SK-N-SH treated with all-trans-retinoic acid at 6 μM for 48 hours (cell line): ENCODE data around the gene ANKRD45.
"Not testable (repeated sequence)": the region's sequence is repeated elsewhere in the genome, so short reads cannot be mapped to it uniquely, and the experiment has no call there.

ENCODE experiments used
- ATAC-seq: fragments of 200-7000 bp; cut with Tn5 transposase; 3 replicates; pipeline ENCODE4 v1.9.1; 2020; ENCODE audit warnings: mild to moderate bottlenecking, moderate library complexity
- ARNTL ChIP-seq: fragments of 450-650 bp; formaldehyde crosslinking; IDR thresholded peaks from 2 replicates; pipeline ENCODE4 v1.5.0; 2020; ENCODE audit warnings: low read depth, mild to moderate bottlenecking, moderate library complexity, borderline replicate concordance
- BACH2 ChIP-seq: fragments of 250-450 bp; sonication (Bioruptor Pico); IDR thresholded peaks from 2 replicates; pipeline ENCODE4 v1.9.0; 2021; ENCODE audit warnings: mild to moderate bottlenecking, borderline replicate concordance
- CREB5 ChIP-seq: fragments of 250-450 bp; sonication (Bioruptor Pico); IDR thresholded peaks from 2 replicates; pipeline ENCODE4 v1.5.1; 2020; ENCODE audit warnings: low read depth, mild to moderate bottlenecking, moderate library complexity
- CSDC2 ChIP-seq: fragments of 250-450 bp; sonication (Bioruptor Pico); IDR thresholded peaks from 2 replicates; pipeline ENCODE4 v1.5.0; 2020; ENCODE audit warnings: mild to moderate bottlenecking, moderate library complexity
- ESRRG ChIP-seq: fragments of 250-450 bp; sonication (Bioruptor Pico); IDR thresholded peaks from 2 replicates; pipeline ENCODE4 v1.6.1; 2021; ENCODE audit warnings: mild to moderate bottlenecking
- GLIS3 ChIP-seq: fragments of 250-450 bp; sonication (Bioruptor Pico); IDR thresholded peaks from 2 replicates; pipeline ENCODE4 v1.5.0; 2020; ENCODE audit warnings: mild to moderate bottlenecking, moderate library complexity
- ISL1 ChIP-seq: fragments of 250-450 bp; sonication (Bioruptor Pico); IDR thresholded peaks from 2 replicates; pipeline ENCODE4 v2.1.2; 2022; ENCODE audit warnings: mild to moderate bottlenecking, moderate library complexity
- POU6F1 ChIP-seq: fragments of 250-450 bp; sonication (Bioruptor Pico); IDR thresholded peaks from 2 replicates; pipeline ENCODE4 v1.8.0; 2021; ENCODE audit warnings: low read depth, mild to moderate bottlenecking, moderate library complexity, borderline replicate concordance
- PPARA ChIP-seq: fragments of 250-450 bp; sonication (Bioruptor Pico); IDR thresholded peaks from 2 replicates; pipeline ENCODE4 v1.5.0; 2020; ENCODE audit warnings: mild to moderate bottlenecking, borderline replicate concordance
- RARB ChIP-seq: fragments of 250-450 bp; sonication (Bioruptor Pico); IDR thresholded peaks from 2 replicates; pipeline ENCODE4 v1.8.0; 2021; ENCODE audit warnings: mild to moderate bottlenecking, moderate library complexity
- SNAI2 ChIP-seq: fragments of 250-450 bp; sonication (Bioruptor Pico); IDR thresholded peaks from 2 replicates; pipeline ENCODE4 v1.5.0; 2020; ENCODE audit warnings: mild to moderate bottlenecking, moderate library complexity
- TCF4 ChIP-seq: fragments of 250-450 bp; sonication (Bioruptor Pico); IDR thresholded peaks from 2 replicates; pipeline ENCODE4 v1.8.0; 2021; ENCODE audit warnings: mild to moderate bottlenecking, moderate library complexity, borderline replicate concordance
- TOX ChIP-seq: fragments of 250-450 bp; sonication (Bioruptor Pico); IDR thresholded peaks from 2 replicates; pipeline ENCODE4 v1.8.0; 2021; ENCODE audit warnings: mild to moderate bottlenecking, moderate library complexity, borderline replicate concordance
- TSHZ2 ChIP-seq: fragments of 250-450 bp; sonication (Bioruptor Pico); IDR thresholded peaks from 2 replicates; pipeline ENCODE4 v1.5.0; 2020; ENCODE audit warnings: mild to moderate bottlenecking, moderate library complexity
- ZC3H10 ChIP-seq: fragments of 250-450 bp; sonication (Bioruptor Pico); IDR thresholded peaks from 2 replicates; pipeline ENCODE4 v1.5.1; 2021; ENCODE audit warnings: mild to moderate bottlenecking, moderate library complexity
- ZFP3 ChIP-seq: fragments of 250-450 bp; sonication (Bioruptor Pico); IDR thresholded peaks from 2 replicates; pipeline ENCODE4 v1.5.0; 2020; ENCODE audit warnings: mild to moderate bottlenecking, moderate library complexity
- ZFP30 ChIP-seq: fragments of 450-650 bp; formaldehyde crosslinking; IDR thresholded peaks from 2 replicates; pipeline ENCODE4 v1.5.0; 2022; ENCODE audit warnings: mild to moderate bottlenecking, moderate library complexity
- ZNF565 ChIP-seq: fragments of 450-650 bp; formaldehyde crosslinking; conservative IDR thresholded peaks from 2 replicates; pipeline ENCODE4 v1.5.0; 2020; ENCODE audit warnings: low read depth, mild to moderate bottlenecking, moderate library complexity
- ZNF70 ChIP-seq: fragments of 450-650 bp; formaldehyde crosslinking; IDR thresholded peaks from 2 replicates; pipeline ENCODE4 v1.5.0; 2020; ENCODE audit warnings: mild to moderate bottlenecking, moderate library complexity
- ZNF8 ChIP-seq: fragments of 450-650 bp; formaldehyde crosslinking; IDR thresholded peaks from 2 replicates; pipeline ENCODE4 v1.5.0; 2020; ENCODE audit warnings: mild to moderate bottlenecking, moderate library complexity
- TF ChIP-seq, protein P1 (sequence below): fragments of 250-450 bp; sonication (Bioruptor Pico); IDR thresholded peaks from 2 replicates; pipeline ENCODE4 v1.5.1; 2021; ENCODE audit warnings: mild to moderate bottlenecking, moderate library complexity
- TF ChIP-seq, protein P2 (sequence below): fragments of 250-450 bp; sonication (Bioruptor Pico); IDR thresholded peaks from 2 replicates; pipeline ENCODE4 v1.8.0; 2020; ENCODE audit warnings: mild to moderate bottlenecking, moderate library complexity, borderline replicate concordance

The ANKRD45 gene

DNA sequence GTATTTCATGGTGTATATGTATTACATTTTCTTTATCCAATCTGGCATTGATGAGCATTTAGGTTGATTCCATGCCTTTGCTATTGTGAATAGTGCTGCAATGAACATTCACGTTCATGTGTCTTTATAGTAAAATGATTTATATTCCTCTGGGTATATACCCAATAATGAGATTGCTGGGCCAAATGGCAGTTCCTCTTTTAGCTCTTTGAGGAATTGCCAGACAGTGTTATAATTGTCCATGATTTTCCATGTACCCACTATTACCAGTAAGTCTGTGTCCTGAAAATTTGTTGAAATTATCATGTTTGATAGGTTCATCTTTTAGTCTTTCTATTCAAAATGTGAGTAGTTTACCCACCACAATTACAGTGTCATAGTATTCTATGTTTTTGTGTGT lies 101.2 kb downstream of the ANKRD45 start:
- ATAC-seq: no peak

DNA sequence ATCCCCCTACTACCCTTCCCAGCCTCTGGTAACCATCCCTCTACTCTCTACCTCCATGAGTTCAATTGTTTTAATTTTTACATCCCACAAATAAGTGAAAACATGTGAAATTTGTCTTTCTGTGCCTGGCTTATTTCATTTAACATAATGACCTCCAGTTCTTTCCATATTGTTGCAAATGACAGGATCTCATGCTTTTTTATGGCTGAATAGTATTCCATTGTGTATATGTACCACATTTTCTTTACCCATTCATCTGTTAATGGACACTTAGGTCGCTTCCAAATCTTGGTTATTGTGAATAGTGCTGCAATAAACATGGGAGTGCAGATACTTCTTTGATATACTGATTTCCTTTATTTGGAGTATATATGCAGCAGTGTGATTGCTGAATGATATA lies 105.8 kb downstream of the ANKRD45 start:
- not testable (repeated sequence) for ATAC-seq
- peak; percentile 89 for TF ChIP-seq ZNF8

More for the DNA sequence above, 101.2 kb downstream of the ANKRD45 start:
- TF ChIP-seq ISL1 (CRISPR knock-in tag) (no peak), TSHZ2 (CRISPR knock-in tag) (no peak), CSDC2 (CRISPR knock-in tag) (no peak), BACH2 (CRISPR knock-in tag) (no peak), POU6F1 (no peak), RARB (CRISPR knock-in tag) (no peak), ZNF8 (no peak), TCF4 (CRISPR knock-in tag) (no peak), ARNTL (CRISPR knock-in tag) (no peak)
- TF ChIP-seq, protein P1, sequence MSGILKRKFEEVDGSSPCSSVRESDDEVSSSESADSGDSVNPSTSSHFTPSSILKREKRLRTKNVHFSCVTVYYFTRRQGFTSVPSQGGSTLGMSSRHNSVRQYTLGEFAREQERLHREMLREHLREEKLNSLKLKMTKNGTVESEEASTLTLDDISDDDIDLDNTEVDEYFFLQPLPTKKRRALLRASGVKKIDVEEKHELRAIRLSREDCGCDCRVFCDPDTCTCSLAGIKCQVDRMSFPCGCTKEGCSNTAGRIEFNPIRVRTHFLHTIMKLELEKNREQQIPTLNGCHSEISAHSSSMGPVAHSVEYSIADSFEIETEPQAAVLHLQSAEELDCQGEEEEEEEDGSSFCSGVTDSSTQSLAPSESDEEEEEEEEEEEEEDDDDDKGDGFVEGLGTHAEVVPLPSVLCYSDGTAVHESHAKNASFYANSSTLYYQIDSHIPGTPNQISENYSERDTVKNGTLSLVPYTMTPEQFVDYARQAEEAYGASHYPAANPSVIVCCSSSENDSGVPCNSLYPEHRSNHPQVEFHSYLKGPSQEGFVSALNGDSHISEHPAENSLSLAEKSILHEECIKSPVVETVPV (CRISPR knock-in tag): no peak

DNA sequence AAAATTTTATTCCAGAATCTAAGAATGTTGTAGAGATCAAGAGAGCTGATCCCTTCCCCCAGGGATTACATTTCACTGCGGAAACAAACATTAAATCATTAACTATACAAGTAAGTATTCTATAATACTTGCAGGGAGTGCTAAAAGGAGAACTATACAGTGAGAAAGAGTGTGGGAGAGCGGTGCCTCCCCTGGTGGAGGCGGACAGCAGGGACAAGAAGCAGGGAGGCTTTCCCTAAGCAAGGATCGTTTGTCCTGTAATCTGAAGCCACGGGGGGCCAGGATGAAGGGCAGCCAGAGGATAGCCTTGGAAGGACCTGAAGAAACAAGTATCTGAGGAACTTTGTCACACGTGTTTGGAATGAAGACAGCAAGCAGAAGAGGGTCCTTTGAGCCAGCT lies 106.8 kb downstream of the ANKRD45 start:
- TF ChIP-seq, protein P2, sequence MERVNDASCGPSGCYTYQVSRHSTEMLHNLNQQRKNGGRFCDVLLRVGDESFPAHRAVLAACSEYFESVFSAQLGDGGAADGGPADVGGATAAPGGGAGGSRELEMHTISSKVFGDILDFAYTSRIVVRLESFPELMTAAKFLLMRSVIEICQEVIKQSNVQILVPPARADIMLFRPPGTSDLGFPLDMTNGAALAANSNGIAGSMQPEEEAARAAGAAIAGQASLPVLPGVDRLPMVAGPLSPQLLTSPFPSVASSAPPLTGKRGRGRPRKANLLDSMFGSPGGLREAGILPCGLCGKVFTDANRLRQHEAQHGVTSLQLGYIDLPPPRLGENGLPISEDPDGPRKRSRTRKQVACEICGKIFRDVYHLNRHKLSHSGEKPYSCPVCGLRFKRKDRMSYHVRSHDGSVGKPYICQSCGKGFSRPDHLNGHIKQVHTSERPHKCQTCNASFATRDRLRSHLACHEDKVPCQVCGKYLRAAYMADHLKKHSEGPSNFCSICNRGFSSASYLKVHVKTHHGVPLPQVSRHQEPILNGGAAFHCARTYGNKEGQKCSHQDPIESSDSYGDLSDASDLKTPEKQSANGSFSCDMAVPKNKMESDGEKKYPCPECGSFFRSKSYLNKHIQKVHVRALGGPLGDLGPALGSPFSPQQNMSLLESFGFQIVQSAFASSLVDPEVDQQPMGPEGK (CRISPR knock-in tag): no peak
- TF ChIP-seq GLIS3 (no peak), CREB5 (no peak)
- 0 out of 3 replicates have a peak, but pooled peaks have one; percentile 44 for ATAC-seq

DNA sequence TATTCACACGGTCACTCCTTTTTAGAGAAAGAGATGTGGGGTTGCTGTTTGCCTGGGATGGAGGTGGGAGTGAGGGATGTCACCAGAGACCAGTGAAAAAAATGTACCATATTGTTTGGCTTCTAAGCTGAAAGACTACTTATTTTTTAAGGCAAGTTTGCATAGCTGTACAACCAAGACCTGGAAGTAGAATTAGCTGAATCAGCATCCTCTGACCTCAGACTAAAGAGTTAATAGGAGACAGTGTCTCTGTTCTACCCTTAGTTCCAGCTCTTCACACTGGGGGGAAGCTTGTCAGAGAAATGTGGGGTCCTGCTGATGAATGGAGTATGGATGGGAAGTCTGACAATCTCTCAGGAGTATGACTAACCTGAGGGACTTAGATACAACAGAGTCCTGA lies 108.4 kb downstream of the ANKRD45 start:
- no peak for ATAC-seq
- TF ChIP-seq, protein P2 (CRISPR knock-in tag): no peak
- TF ChIP-seq ESRRG (CRISPR knock-in tag): no peak
- TF ChIP-seq CSDC2 (CRISPR knock-in tag): no peak
- no peak for TF ChIP-seq ZFP30 (CRISPR knock-in tag)
- no peak for TF ChIP-seq ZC3H10 (CRISPR knock-in tag)
- TF ChIP-seq ZNF565: no peak
- TF ChIP-seq RARB (CRISPR knock-in tag): no peak
- no peak for TF ChIP-seq ZFP3 (CRISPR knock-in tag)
- TF ChIP-seq, protein P1 (CRISPR knock-in tag): no peak
- no peak for TF ChIP-seq ARNTL (CRISPR knock-in tag)
- TF ChIP-seq CREB5: no peak
- no peak for TF ChIP-seq GLIS3
- no peak for TF ChIP-seq ZNF70 (CRISPR knock-in tag)
- no peak for TF ChIP-seq PPARA (CRISPR knock-in tag)
- no peak for TF ChIP-seq ISL1 (CRISPR knock-in tag)
- TF ChIP-seq SNAI2 (CRISPR knock-in tag): no peak
- TF ChIP-seq TOX: no peak
- no peak for TF ChIP-seq BACH2 (CRISPR knock-in tag)
- TF ChIP-seq TCF4 (CRISPR knock-in tag): no peak
